NCI-H748 (cell line): ENCODE results near the gene DMRTA1.
A peak's percentile ranks its signal among the peaks of the same experiment; 100 is the strongest.
"Not testable (repeated sequence)": the region's sequence is repeated elsewhere in the genome, so short reads cannot be mapped to it uniquely, and the experiment has no call there.

Experiments used
- DNase-seq: peaks from one replicate; lab custom pipeline; 2025; ENCODE audit not compliant: unreplicated experiment; lab: John Stamatoyannopoulos, UW

DMRTA1 gene

GRCh38 chr9:22446589-22446949 lies at the start of gene DMRTA1:
TSS of gene DMRTA1 (plus strand) at chr9:22446824. CDS start at chr9:22447066, 242 bp downstream.
- DNase-seq = peak; percentile 76

- DNase-seq = no peak
Observed at GRCh38 chr9:22401671-22402070, 45.0 kb upstream of the DMRTA1 start.

GRCh38 chr9:22405869-22406659 lies 40.6 kb upstream of the DMRTA1 start:
- DNase-seq = no peak

- no peak for DNase-seq
Observed at GRCh38 chr9:22413884-22414283, 32.7 kb upstream of the DMRTA1 start.

- DNase-seq = no peak
Observed at GRCh38 chr9:22415941-22416691, 30.5 kb upstream of the DMRTA1 start.

- DNase-seq = no peak
Observed at GRCh38 chr9:22416692-22417060, 29.9 kb upstream of the DMRTA1 start.

GRCh38 chr9:22423566-22423965 lies 23.1 kb upstream of the DMRTA1 start:
- no peak for DNase-seq

- no peak for DNase-seq
Observed at GRCh38 chr9:22424616-22425015, 22.0 kb upstream of the DMRTA1 start.

GRCh38 chr9:22425551-22425950 lies 21.1 kb upstream of the DMRTA1 start:
- DNase-seq = no peak

GRCh38 chr9:22427226-22427880 lies 19.3 kb upstream of the DMRTA1 start:
- DNase-seq = no peak

- no peak for DNase-seq
Observed at GRCh38 chr9:22433691-22434090, 12.9 kb upstream of the DMRTA1 start.

- not testable (repeated sequence) for DNase-seq
Observed at GRCh38 chr9:22435252-22435651, 11.4 kb upstream of the DMRTA1 start.

GRCh38 chr9:22437461-22438067 lies 9.1 kb upstream of the DMRTA1 start:
- DNase-seq = not testable (repeated sequence)

GRCh38 chr9:22440841-22441240 lies 5.8 kb upstream of the DMRTA1 start:
- no peak for DNase-seq

- peak; percentile 91 for DNase-seq
Observed at GRCh38 chr9:22446950-22447617, 460 bp downstream of the DMRTA1 start.

GRCh38 chr9:22447618-22448305 lies 1.1 kb downstream of the DMRTA1 start:
- DNase-seq = no peak

- DNase-seq = no peak
Observed at GRCh38 chr9:22449719-22450118, 3.1 kb downstream of the DMRTA1 start.

GRCh38 chr9:22452415-22453010 lies 5.9 kb downstream of the DMRTA1 start:
- peak; percentile 54 for DNase-seq

GRCh38 chr9:22454016-22454415 lies 7.4 kb downstream of the DMRTA1 start:
- no peak for DNase-seq

GRCh38 chr9:22455181-22455580 lies 8.6 kb downstream of the DMRTA1 start:
- no peak for DNase-seq
